ENCODE data around the gene PDCD2L.

Gene PDCD2L

GRCh38 chr19:34436716-34437115 is 32.5 kb downstream of the PDCD2L start:
- H3K27ac ChIP-seq: no peak overlapping the region
- no peak for TF ChIP-seq CTCF (conservative IDR thresholded peaks at IDR 0.05)

GRCh38 chr19:34448191-34448590 is 44.0 kb downstream of the PDCD2L start:
- no peak overlapping the region for H3K27ac ChIP-seq
- no peak for TF ChIP-seq CTCF (conservative IDR thresholded peaks at IDR 0.05)

DNA sequence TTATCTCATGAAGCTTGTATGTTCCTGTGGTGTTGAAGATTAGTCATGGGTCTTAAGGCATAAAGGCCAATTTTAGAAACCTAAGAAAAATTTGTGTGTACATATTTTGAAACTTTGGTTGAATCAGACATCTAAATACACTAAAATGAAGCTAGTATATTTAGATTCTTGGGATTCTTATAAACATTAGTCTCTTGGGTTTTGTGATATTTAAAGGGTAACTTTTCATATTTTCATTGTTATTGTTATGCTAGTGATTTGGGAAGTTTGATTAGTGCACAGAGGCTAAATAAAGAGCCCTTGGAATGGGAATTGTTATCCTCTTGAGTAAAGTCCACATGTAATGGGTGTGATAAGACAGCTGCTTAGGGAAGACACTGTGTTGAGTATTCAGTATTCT is 48.5 kb downstream of the PDCD2L start:
- H3K27ac ChIP-seq: no peak overlapping the region; the same call in 1 of the 2 replicates
- TF ChIP-seq CTCF (conservative IDR thresholded peaks at IDR 0.05): no peak

DNA sequence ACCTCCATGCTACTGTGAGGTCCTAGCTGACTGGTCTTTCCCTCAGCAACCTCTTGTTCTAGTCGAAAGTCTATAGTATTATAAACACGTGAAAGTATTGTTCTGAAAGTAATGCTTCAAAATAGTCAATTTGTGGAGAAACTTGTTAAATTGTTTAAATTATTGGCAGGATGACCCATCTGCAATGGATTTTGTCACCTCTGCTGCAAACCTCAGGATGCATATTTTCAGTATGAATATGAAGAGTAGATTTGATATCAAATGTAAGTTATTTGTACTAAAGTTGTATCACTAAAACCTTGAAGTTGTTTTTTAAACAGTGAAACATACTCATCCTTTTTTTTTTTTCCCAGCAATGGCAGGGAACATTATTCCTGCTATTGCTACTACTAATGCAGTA is 49.9 kb downstream of the PDCD2L start:
- 0 out of 2 replicates have a peak overlapping the region, but pooled peaks have one; percentile 3 for H3K27ac ChIP-seq
- no peak for TF ChIP-seq CTCF (conservative IDR thresholded peaks at IDR 0.05)

GRCh38 chr19:34454685-34455084 is 50.5 kb downstream of the PDCD2L start:
- no peak for TF ChIP-seq CTCF (conservative IDR thresholded peaks at IDR 0.05)
- peak overlapping the region; percentile 97 for H3K27ac ChIP-seq

- H3K27ac ChIP-seq: peak overlapping the region; percentile 97
Measured at GRCh38 chr19:34455783-34456480, 51.7 kb downstream of the PDCD2L start.

DNA sequence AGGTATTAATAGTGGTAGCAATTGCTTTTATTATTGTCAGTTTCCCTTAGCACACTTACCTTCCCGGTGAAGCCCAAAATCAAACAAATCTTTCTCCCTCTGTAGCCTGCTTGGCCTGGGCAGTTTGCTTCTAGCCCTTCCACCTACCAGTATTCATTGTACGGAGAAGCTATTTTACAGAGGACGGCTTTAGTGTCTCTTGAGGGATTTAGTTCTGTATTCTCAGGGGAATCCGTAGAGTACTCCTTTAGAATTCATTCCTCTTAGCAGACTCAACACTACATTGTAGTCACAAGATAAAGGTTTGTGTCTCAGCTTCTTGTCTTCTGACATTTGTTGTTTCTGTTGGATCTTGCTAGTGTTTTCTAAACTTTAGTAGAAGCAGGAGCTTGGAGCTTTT is 53.2 kb downstream of the PDCD2L start:
- no peak for TF ChIP-seq CTCF (conservative IDR thresholded peaks at IDR 0.05)
- peak overlapping the region; percentile 97 for H3K27ac ChIP-seq

- peak overlapping the region; percentile 97 for H3K27ac ChIP-seq
- no peak for TF ChIP-seq CTCF (conservative IDR thresholded peaks at IDR 0.05)
Measured at GRCh38 chr19:34458677-34459076, 54.5 kb downstream of the PDCD2L start.
